H1 (cell line): ENCODE results near the gene KCTD8. TPM values are rescaled to one million over a fixed set of nuclear protein-coding genes. Genes with fewer than 3 reads are reported as not detected.
A peak's percentile ranks its signal among the peaks of the same experiment; 100 is the strongest.

ENCODE experiments used
- CTCF ChIA-PET: fragments of 300-600 bp; sonication (Branson Sonifier 250); formaldehyde crosslinking; loops from one replicate; lab custom pipeline; 2021; ENCODE audit not compliant: partially characterized antibody; lab: Charles Lee
- POLR2A ChIA-PET: fragments of 300-600 bp; sonication (Branson Sonifier 250); formaldehyde crosslinking; loops from one replicate; lab custom pipeline; 2021; ENCODE audit warnings: inconsistent platforms; ENCODE audit not compliant: partially characterized antibody; lab: Charles Lee
- DNase-seq, 2 experiments: peaks; one replicate each; pipeline versions ENCODE4 v3.0.0 to v3.0.0-alpha.2; 2010 to 2022; ENCODE audit warnings: low spot score in 2 of 2, low read depth in 1 of 2, mixed read lengths in 1 of 2
- FAIRE-seq: peaks from 2 replicates; lab custom pipeline; 2011; peaks lifted over from hg19 to GRCh38; lab: Jason Lieb, UNC
- H2AFZ ChIP-seq: 2 replicates; pipeline ENCODE4 v1.8.1; 2012; ENCODE audit warnings: low read length, inconsistent platforms
- H2AK5ac ChIP-seq: 2 replicates; pipeline ENCODE4 v1.6.1; 2013; ENCODE audit warnings: low read depth, low read length
- H2BK120ac ChIP-seq: replicated peaks from 2 replicates; pipeline ENCODE3; 2013; ENCODE audit warnings: low read depth, low read length, inconsistent platforms
- H2BK12ac ChIP-seq: 2 replicates; pipeline ENCODE4 v1.6.1; 2013; ENCODE audit warnings: low read depth, low read length
- H2BK15ac ChIP-seq: 2 replicates; pipeline ENCODE4 v1.6.1; 2013; ENCODE audit warnings: low read length
- H2BK20ac ChIP-seq: 2 replicates; pipeline ENCODE4 v1.6.1; 2013; ENCODE audit warnings: low read length
- H2BK5ac ChIP-seq: 2 replicates; pipeline ENCODE4 v1.6.1; 2013; ENCODE audit warnings: low read depth, low read length
- H3K14ac ChIP-seq: 2 replicates; pipeline ENCODE4 v1.6.1; 2013; ENCODE audit warnings: inconsistent platforms; ENCODE audit not compliant: insufficient read length
- H3K18ac ChIP-seq: 2 replicates; pipeline ENCODE4 v1.6.1; 2013; ENCODE audit warnings: low read length; ENCODE audit errors: extremely low read depth
- H3K23ac ChIP-seq: 2 replicates; pipeline ENCODE4 v1.6.1; 2013; ENCODE audit warnings: inconsistent platforms; ENCODE audit not compliant: insufficient read length
- H3K23me2 ChIP-seq: 2 replicates; pipeline ENCODE4 v1.6.1; 2013; ENCODE audit warnings: low read depth, low read length
- H3K27ac ChIP-seq: 2 replicates; pipeline ENCODE4 v1.6.1; 2011; ENCODE audit warnings: low read depth, low read length, inconsistent platforms
- H3K27me3 ChIP-seq, 4 experiments: replicated peaks in 1 of 4; 1 replicate in 1 of 4; 2 replicates in 3 of 4; pipeline versions ENCODE4 v1.6.1 to v1.8.1; 2011 to 2013; ENCODE audit warnings: low read length in 3 of 4, mild to moderate bottlenecking in 3 of 4, inconsistent platforms in 2 of 4, mixed read lengths in 2 of 4, moderate library complexity in 1 of 4; ENCODE audit not compliant: control insufficient read depth in 3 of 4, insufficient read depth in 3 of 4; ENCODE audit errors: extremely low read depth in 1 of 4
- H3K36me3 ChIP-seq, 4 experiments: 2 replicates each; pipeline versions ENCODE4 v1.6.1 to v1.8.1; 2011 to 2013; ENCODE audit warnings: mild to moderate bottlenecking in 4 of 4, low read length in 3 of 4, moderate library complexity in 2 of 4, control low read depth in 1 of 4, inconsistent platforms in 1 of 4; ENCODE audit not compliant: insufficient read depth in 4 of 4, control insufficient read depth in 2 of 4
- H3K4ac ChIP-seq: replicated peaks from 2 replicates; pipeline ENCODE3; 2013; ENCODE audit warnings: low read length, low read depth, mixed read lengths, inconsistent platforms; ENCODE audit not compliant: insufficient read length
- H3K4me1 ChIP-seq, 4 experiments: replicated peaks in 1 of 4; 1 replicate in 1 of 4; 2 replicates in 3 of 4; pipeline versions ENCODE4 v1.6.1 to v1.8.1; 2011 to 2013; ENCODE audit warnings: low read length in 3 of 4, inconsistent platforms in 2 of 4, mixed read lengths in 1 of 4; ENCODE audit not compliant: insufficient read depth in 4 of 4, control insufficient read depth in 3 of 4
- H3K4me2 ChIP-seq, 2 experiments: 2 replicates each; pipeline versions ENCODE4 v1.6.1 to v1.8.1; 2011 to 2013; ENCODE audit warnings: low read depth in 2 of 2, low read length in 2 of 2, control low read depth in 1 of 2, inconsistent platforms in 1 of 2, mild to moderate bottlenecking in 1 of 2; ENCODE audit not compliant: insufficient read depth in 1 of 2
- H3K4me3 ChIP-seq, 4 experiments: fragments of 200-600, 300-600 bp in 1 of 4; sonication (generic), shearing (Covaris generic), sonication (Bioruptor Twin) in 1 of 4; 2 replicates each; pipeline versions ENCODE4 v1.5.1 to v1.8.1; 2011 to 2016; ENCODE audit warnings: low read length in 4 of 4, low read depth in 3 of 4, control low read depth in 2 of 4, inconsistent platforms in 2 of 4, mild to moderate bottlenecking in 2 of 4, mixed read lengths in 1 of 4, moderate library complexity in 1 of 4; ENCODE audit not compliant: insufficient read depth in 2 of 4; ENCODE audit errors: extremely low read depth in 1 of 4
- H3K56ac ChIP-seq: replicated peaks from 2 replicates; pipeline ENCODE3; 2013; ENCODE audit warnings: low read depth, mild to moderate bottlenecking, mixed read lengths, low read length, inconsistent platforms; ENCODE audit not compliant: insufficient read length
- H3K79me1 ChIP-seq: 2 replicates; pipeline ENCODE4 v1.6.1; 2013; ENCODE audit warnings: low read depth, low read length, control low read depth
- H3K79me2 ChIP-seq, 2 experiments: 2 replicates each; pipeline versions ENCODE4 v1.6.1 to v1.8.1; 2012 to 2013; ENCODE audit warnings: low read length in 2 of 2, mild to moderate bottlenecking in 2 of 2, inconsistent platforms in 1 of 2; ENCODE audit not compliant: insufficient read depth in 2 of 2, control insufficient read depth in 1 of 2
- H3K9ac ChIP-seq, 4 experiments: replicated peaks in 1 of 4; 1 replicate in 1 of 4; 2 replicates in 3 of 4; pipeline versions ENCODE4 v1.6.1 to v1.8.1; 2011 to 2013; ENCODE audit warnings: low read depth in 3 of 4, low read length in 3 of 4, control low read depth in 2 of 4, mild to moderate bottlenecking in 2 of 4, moderate library complexity in 2 of 4, inconsistent platforms in 1 of 4; ENCODE audit errors: extremely low read depth in 1 of 4
- H3K9me3 ChIP-seq, 2 experiments: 2 replicates each; pipeline versions ENCODE4 v1.6.1 to v1.8.1; 2012 to 2013; ENCODE audit warnings: mild to moderate bottlenecking in 2 of 2, moderate library complexity in 2 of 2, control low read depth in 1 of 2, inconsistent platforms in 1 of 2, low read depth in 1 of 2, low read length in 1 of 2, mixed read lengths in 1 of 2; ENCODE audit not compliant: insufficient read depth in 2 of 2
- H4K20me1 ChIP-seq, 2 experiments: replicated peaks in 1 of 2; 2 replicates each; pipeline versions ENCODE3 to v1.8.1; 2011 to 2013; ENCODE audit warnings: inconsistent platforms in 2 of 2, low read length in 2 of 2, mild to moderate bottlenecking in 1 of 2; ENCODE audit not compliant: insufficient read depth in 2 of 2, control insufficient read depth in 1 of 2
- H4K5ac ChIP-seq: 2 replicates; pipeline ENCODE4 v1.6.1; 2013; ENCODE audit warnings: low read length, low read depth, mixed read lengths, inconsistent platforms; ENCODE audit not compliant: insufficient read length
- H4K8ac ChIP-seq: 2 replicates; pipeline ENCODE4 v1.8.0; 2013; ENCODE audit warnings: mild to moderate bottlenecking, moderate library complexity, low read length, inconsistent platforms; ENCODE audit not compliant: insufficient read depth; ENCODE audit errors: extremely low read depth
- H4K91ac ChIP-seq: replicated peaks from 2 replicates; pipeline ENCODE3; 2013; ENCODE audit warnings: low read length, mixed read lengths, inconsistent platforms; ENCODE audit not compliant: insufficient read length
- CBX5 ChIP-seq: fragments of 300-800, 300-1000 bp; sonication (generic); IDR thresholded peaks from 2 replicates; pipeline ENCODE4 v1.7.1; 2016; ENCODE audit warnings: antibody characterized with exemption, low read length, low read depth
- CTCF ChIP-seq, 3 experiments: IDR thresholded peaks; 1 replicate in 2 of 3; 2 replicates in 1 of 3; pipeline versions ENCODE4 v1.5.1 to v1.6.1; 2011; ENCODE audit warnings: low read length in 3 of 3, mild to moderate bottlenecking in 3 of 3, inconsistent platforms in 2 of 3, low read depth in 1 of 3, moderate library complexity in 1 of 3; ENCODE audit not compliant: insufficient read depth in 1 of 3; ENCODE audit errors: control extremely low read depth in 1 of 3
- RAD21 ChIP-seq, 2 experiments: IDR thresholded peaks in 1 of 2; conservative IDR thresholded peaks in 1 of 2; 2 replicates each; pipeline ENCODE4 v1.6.1; 2011; ENCODE audit warnings: low read depth in 2 of 2, low read length in 2 of 2, improper control_type of control experiment in 1 of 2, inconsistent platforms in 1 of 2, mild to moderate bottlenecking in 1 of 2, moderate library complexity in 1 of 2
- TEAD4 ChIP-seq: IDR thresholded peaks from 2 replicates; pipeline ENCODE4 v1.6.1; 2012; ENCODE audit warnings: low read depth, low read length, inconsistent platforms, mixed read lengths
- polyA plus RNA-seq, 7 experiments: library from polyadenylated mRNA; depleted of rRNA in 3 of 7; stranded (reverse) in 5 of 7; unstranded in 2 of 7; fragments of >200 nt in 5 of 7; fragments of 200-250 nt in 2 of 7; gene quantifications; 1 replicate in 5 of 7; 2 replicates in 1 of 7; 4 replicates in 1 of 7; pipeline versions ENCODE4 v1.2.1 to v1.2.3, GENCODE V29; 2011 to 2013; ENCODE audit warnings: missing spikeins in 2 of 7, mixed read lengths in 2 of 7
- total RNA-seq: library from RNA; stranded (reverse); fragmentation: NEBNext Ultra II Directional; extraction: Animal tissue kit (Norgen Biotek cat#: 25700); gene quantifications from 2 replicates; pipeline ENCODE4 v1.2.1, GENCODE V29; 2021

Gene KCTD8
- total and polyA plus RNA-seq, 2 of the 8 experiments (the other 6 are each of a cell fraction or from before 2014, with no cell fraction given): 2.9 to 3.7 TPM

GRCh38 chr4:44210750-44211149 lies 237.9 kb downstream of the KCTD8 start:
- Histone ChIP-seq H3K9me3 (no peaks in the 10 kb centered on the region), H2AK5ac (no peak overlapping the region), H3K4me3 (no peak overlapping the region), H3K56ac (no peak overlapping the region), H3K36me3 (no peaks in the 10 kb centered on the region), H2BK5ac (no peak overlapping the region), H3K14ac (no peak overlapping the region), H3K23me2 (no peaks in the 10 kb centered on the region; the same call in 1 of the 2 replicates), H3K23ac (no peak overlapping the region), H3K9ac (no peak overlapping the region), H4K5ac (no peak overlapping the region), H4K20me1 (no peaks in the 10 kb centered on the region), H3K79me1 (no peaks in the 10 kb centered on the region), H2BK12ac (no peak overlapping the region), H3K27ac (no peak overlapping the region), H2AFZ (no peak overlapping the region), H4K91ac (no peak overlapping the region), H3K4me1 (peaks cover 0 to 4% (median 0%) of the 10 kb centered on the region in 4 experiments; a peak in 2 of 7 replicates), H3K4ac (no peak overlapping the region), H3K79me2 (no peaks in the 10 kb centered on the region), H3K18ac (no peak overlapping the region), H3K27me3 (no peaks in the 10 kb centered on the region), H2BK120ac (no peak overlapping the region), H3K4me2 (no peak overlapping the region), H2BK15ac (no peak overlapping the region), H4K8ac (no peak overlapping the region), H2BK20ac (no peak overlapping the region)
- ChIA-PET CTCF (interaction anchor here (0.7 to 1.1 kb wide), 4 partner anchors 8 to 145 kb away, joined by 3 to 7 read pairs (median 3); no protein-coding TSS in a partner anchor), POLR2A (interaction anchor here (0.7 kb wide), 1 partner anchor 215 kb away, joined by 3 read pairs; no protein-coding TSS in a partner anchor)
- FAIRE-seq (peak; percentile 84), DNase-seq (no peak)
- TF ChIP-seq TEAD4 (peak; percentile 92), RAD21 (IDR thresholded peaks at IDR 0.05 in 1 of 2, conservative IDR thresholded peaks at IDR 0.05 in 1 of 2; ENCODE audit: low read depth in 2 of 2, low read length in 2 of 2) (peak; percentile 56), CBX5 (no peak), CTCF (IDR thresholded peaks at IDR 0.05; ENCODE audit: control extremely low read depth in 1 of 3, insufficient read depth in 1 of 3, low read depth in 1 of 3, low read length in 3 of 3) (peak in 2 of 3 experiments; percentile 25 to 65; a peak in 1 of 4 replicates)
